HCT116 (cell line): ENCODE results near the gene GALR2. TPM values are rescaled to one million over a fixed set of nuclear protein-coding genes. Genes with fewer than 3 reads are reported as not detected.

Experiments used
- ATAC-seq: fragments of 200-7000 bp; cut with Tn5 transposase; 2 replicates; pipeline ENCODE4 v1.9.1; 2020; ENCODE audit warnings: mild to moderate bottlenecking, moderate library complexity
- BruUV-seq: library from RNA; stranded (reverse); fragments of 400-500 nt; replicated peaks from 2 replicates; lab custom pipeline; 2021; lab: Mats Ljungman, UMichigan
- CTCF ChIA-PET: fragments of 300-600 bp; sonication (Branson Sonifier 250); formaldehyde crosslinking; loops from one replicate; lab custom pipeline; 2021; ENCODE audit warnings: antibody characterized with exemption; lab: Charles Lee
- POLR2A ChIA-PET: fragments of 300-600, 350-600 bp; sonication (Branson Sonifier 250); formaldehyde crosslinking; loops from one replicate; lab custom pipeline; 2021; ENCODE audit warnings: antibody characterized with exemption; lab: Charles Lee
- RAD21 ChIA-PET, 2 experiments: fragments of 300-600 bp; sonication (Branson Sonifier 250); formaldehyde crosslinking; loops; one replicate each; lab custom pipeline; 2023; ENCODE audit warnings: low total read pairs in 2 of 2; ENCODE audit not compliant: uncharacterized antibody in 2 of 2, unreplicated experiment in 2 of 2, low non-redundant PET in 1 of 2; lab: Charles Lee
- DNase-seq: peaks from one replicate; pipeline ENCODE4 v3.0.0-alpha.2; 2010; ENCODE audit warnings: low read depth, low spot score
- H2AFZ ChIP-seq: fragments of 200-600 bp; shearing (Covaris generic), sonication (generic); 2 replicates; pipeline ENCODE4 v1.6.1; 2017; ENCODE audit warnings: low read depth, mixed run types, mixed read lengths, antibody characterized with exemption, low read length; ENCODE audit not compliant: poor library complexity, severe bottlenecking
- H3K27ac ChIP-seq: 2 replicates; pipeline ENCODE4 v1.5.1; 2012; ENCODE audit warnings: low read depth, low read length
- H3K27me3 ChIP-seq: fragments of 200-600 bp; sonication (generic); 2 replicates; pipeline ENCODE4 v1.6.1; 2016; ENCODE audit warnings: mixed run types, low read length, mixed read lengths; ENCODE audit not compliant: insufficient read depth
- H3K36me3 ChIP-seq, 2 experiments: fragments of 200-500 bp in 1 of 2; fragments of 200-600 bp in 1 of 2; sonication (Bioruptor generic) in 1 of 2; sonication (generic) in 1 of 2; 2 replicates each; pipeline versions ENCODE4 v1.5.1 to v1.6.1; 2014 to 2016; ENCODE audit warnings: low read length in 2 of 2, inconsistent platforms in 1 of 2, mixed read lengths in 1 of 2, mixed run types in 1 of 2; ENCODE audit not compliant: insufficient read depth in 2 of 2, control insufficient read depth in 1 of 2
- H3K4me1 ChIP-seq, 2 experiments: fragments of 200-600 bp in 1 of 2; sonication (generic) in 1 of 2; 2 replicates each; pipeline versions ENCODE4 v1.5.1 to v1.6.1; 2012 to 2017; ENCODE audit warnings: low read length in 2 of 2, inconsistent platforms in 1 of 2, mild to moderate bottlenecking in 1 of 2, mixed read lengths in 1 of 2, mixed run types in 1 of 2, moderate library complexity in 1 of 2; ENCODE audit not compliant: insufficient read depth in 2 of 2, control insufficient read depth in 1 of 2
- H3K4me2 ChIP-seq: fragments of 200-600 bp; sonication (generic); 2 replicates; pipeline ENCODE4 v1.6.1; 2017; ENCODE audit warnings: mixed run types, low read length, mixed read lengths
- H3K4me3 ChIP-seq, 2 experiments: fragments of 200-600 bp in 1 of 2; sonication (generic) in 1 of 2; replicated peaks in 1 of 2; 2 replicates each; pipeline ENCODE4 v1.5.1; 2011 to 2016; ENCODE audit warnings: low read length in 2 of 2, control low read depth in 1 of 2, low read depth in 1 of 2, mild to moderate bottlenecking in 1 of 2, mixed read lengths in 1 of 2, mixed run types in 1 of 2
- H3K79me2 ChIP-seq: fragments of 200-600 bp; sonication (generic); 2 replicates; pipeline ENCODE4 v1.6.1; 2017; ENCODE audit warnings: mild to moderate bottlenecking, mixed run types, low read length, moderate library complexity, mixed read lengths; ENCODE audit not compliant: insufficient read depth
- H3K9ac ChIP-seq: fragments of 200-600 bp; sonication (generic); 2 replicates; pipeline ENCODE4 v1.6.1; 2016; ENCODE audit warnings: low read length, mixed read lengths
- H3K9me2 ChIP-seq: fragments of 200-600 bp; sonication (generic), shearing (Covaris generic); 2 replicates; pipeline ENCODE4 v1.6.1; 2017; ENCODE audit warnings: mixed run types, mild to moderate bottlenecking, moderate library complexity; ENCODE audit not compliant: insufficient read depth
- H3K9me3 ChIP-seq, 2 experiments: fragments of 200-500 bp in 1 of 2; fragments of 200-600 bp in 1 of 2; sonication (Bioruptor generic) in 1 of 2; sonication (generic) in 1 of 2; 2 replicates each; pipeline ENCODE4 v1.6.1; 2014 to 2017; ENCODE audit warnings: low read length in 2 of 2, mixed read lengths in 2 of 2, inconsistent platforms in 1 of 2, low read depth in 1 of 2, mild to moderate bottlenecking in 1 of 2, mixed run types in 1 of 2, moderate library complexity in 1 of 2; ENCODE audit not compliant: control insufficient read depth in 1 of 2, insufficient read depth in 1 of 2
- H4K20me1 ChIP-seq: fragments of 200-600 bp; sonication (generic), shearing (Covaris generic); 2 replicates; pipeline ENCODE4 v1.6.1; 2017; ENCODE audit warnings: mixed run types, mild to moderate bottlenecking, moderate library complexity; ENCODE audit not compliant: insufficient read depth
- CEBPB ChIP-seq: IDR thresholded peaks from 2 replicates; pipeline ENCODE4 v1.6.1; 2012; ENCODE audit warnings: low read depth
- EGR1 ChIP-seq: IDR thresholded peaks from 2 replicates; pipeline ENCODE4 v1.6.1; 2012; ENCODE audit warnings: low read depth
- EZH2 ChIP-seq: fragments of 200-600 bp; sonication (generic); IDR thresholded peaks from 2 replicates; pipeline ENCODE4 v1.6.1; 2017; ENCODE audit warnings: antibody characterized with exemption, mixed run types
- EZH2phosphoT487 ChIP-seq: fragments of 200-600 bp; IDR thresholded peaks from 2 replicates; pipeline ENCODE4 v1.6.1; 2018; ENCODE audit warnings: antibody characterized with exemption, borderline replicate concordance
- JUND ChIP-seq: IDR thresholded peaks from 2 replicates; pipeline ENCODE4 v1.6.1; 2012
- SP1 ChIP-seq: IDR thresholded peaks from 2 replicates; pipeline ENCODE4 v1.6.1; 2012; ENCODE audit warnings: low read depth
- SRF ChIP-seq: IDR thresholded peaks from 2 replicates; pipeline ENCODE4 v1.6.1; 2012; ENCODE audit warnings: low read depth
- YY1 ChIP-seq: IDR thresholded peaks from 2 replicates; pipeline ENCODE4 v1.6.1; 2011; ENCODE audit warnings: low read length, low read depth, moderate library complexity, mild to moderate bottlenecking; ENCODE audit not compliant: insufficient replicate concordance; ENCODE audit errors: extremely low read depth
- ZNF274 ChIP-seq: fragments of 200-500 bp; sonication (Bioruptor generic); IDR thresholded peaks from 2 replicates; pipeline ENCODE4 v1.6.1; 2014; ENCODE audit warnings: mild to moderate bottlenecking, low read depth, low read length, inconsistent platforms
- intact Hi-C: fragments of 100-400 bp; cut with micrococcal nuclease; formaldehyde crosslinking; loops from 2 replicates; pipeline ENCODE4 v1.10.0; 2022
- total RNA-seq: library from RNA; stranded (reverse); gene quantifications from one replicate; pipeline ENCODE4 v1.2.1, GENCODE V29; 2021; ENCODE audit not compliant: unreplicated experiment
- TF ChIP-seq, protein P1 (sequence below): IDR thresholded peaks from 2 replicates; pipeline ENCODE4 v1.6.1; 2012; ENCODE audit warnings: low read depth
- TF ChIP-seq, protein P2 (sequence below): IDR thresholded peaks from 2 replicates; pipeline ENCODE4 v1.6.1; 2011; ENCODE audit warnings: mild to moderate bottlenecking, low read length, moderate library complexity; ENCODE audit not compliant: insufficient replicate concordance; ENCODE audit errors: extremely low read depth
- TF ChIP-seq, protein P3 (sequence below): IDR thresholded peaks from 2 replicates; pipeline ENCODE4 v1.6.1; 2012

Gene GALR2
- total RNA-seq, 1 experiment from 2014 or later: 0.27 TPM

DNA sequence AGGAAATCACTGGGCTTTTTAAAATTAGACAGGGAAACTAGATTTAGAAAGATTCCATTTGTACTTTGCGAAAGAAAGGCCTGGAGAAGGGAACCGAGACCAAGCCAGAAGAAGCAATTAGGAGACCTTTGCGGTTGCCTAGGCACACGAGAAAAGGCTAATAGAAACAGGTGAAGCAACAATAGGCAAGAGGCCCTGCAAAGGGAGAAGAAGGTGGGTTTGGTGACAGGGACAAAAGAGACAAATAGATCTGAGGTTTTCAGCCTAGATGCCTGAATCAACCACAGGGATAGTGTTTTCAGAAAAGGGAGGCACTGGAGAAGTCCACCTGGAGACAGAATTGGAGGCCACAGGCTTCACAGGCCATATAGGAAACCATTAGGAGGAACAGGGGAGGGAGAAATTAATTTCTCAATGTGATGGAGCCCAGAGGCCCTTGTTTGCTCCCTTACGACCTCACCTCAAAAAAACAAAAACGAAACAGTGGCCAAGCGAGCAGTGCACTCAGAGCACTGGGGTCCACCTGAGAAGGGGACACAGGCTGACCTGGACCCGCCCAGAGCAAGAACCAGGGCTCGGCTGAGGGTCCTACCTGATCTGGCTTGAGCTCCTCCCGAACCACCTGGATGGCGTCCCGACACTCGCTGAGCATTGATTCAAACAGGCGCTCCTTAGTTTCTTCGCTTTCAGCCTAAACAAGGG lies 24.6 kb upstream of the GALR2 start:
- Histone ChIP-seq H3K4me1 (peaks cover 36 to 37% of the 10 kb centered on the region in 2 experiments), H3K79me2 (peaks cover 38% of the 10 kb centered on the region)

More for the DNA sequence above, 24.6 kb upstream of the GALR2 start:
- no peak overlapping the region for H2AFZ ChIP-seq
- no peak for DNase-seq
- no peak overlapping the region for H3K9ac ChIP-seq
- peaks cover 58 to 70% of the 10 kb centered on the region in 2 experiments for H3K36me3 ChIP-seq
- no TSS peak for BruUV-seq
- CTCF ChIA-PET: no interaction called here
- H3K27ac ChIP-seq: no peak overlapping the region
- intact Hi-C loops: no loop called here
- RAD21 ChIA-PET: no interaction called here
- no peaks in the 10 kb centered on the region for H4K20me1 ChIP-seq
- TF ChIP-seq, protein P1, sequence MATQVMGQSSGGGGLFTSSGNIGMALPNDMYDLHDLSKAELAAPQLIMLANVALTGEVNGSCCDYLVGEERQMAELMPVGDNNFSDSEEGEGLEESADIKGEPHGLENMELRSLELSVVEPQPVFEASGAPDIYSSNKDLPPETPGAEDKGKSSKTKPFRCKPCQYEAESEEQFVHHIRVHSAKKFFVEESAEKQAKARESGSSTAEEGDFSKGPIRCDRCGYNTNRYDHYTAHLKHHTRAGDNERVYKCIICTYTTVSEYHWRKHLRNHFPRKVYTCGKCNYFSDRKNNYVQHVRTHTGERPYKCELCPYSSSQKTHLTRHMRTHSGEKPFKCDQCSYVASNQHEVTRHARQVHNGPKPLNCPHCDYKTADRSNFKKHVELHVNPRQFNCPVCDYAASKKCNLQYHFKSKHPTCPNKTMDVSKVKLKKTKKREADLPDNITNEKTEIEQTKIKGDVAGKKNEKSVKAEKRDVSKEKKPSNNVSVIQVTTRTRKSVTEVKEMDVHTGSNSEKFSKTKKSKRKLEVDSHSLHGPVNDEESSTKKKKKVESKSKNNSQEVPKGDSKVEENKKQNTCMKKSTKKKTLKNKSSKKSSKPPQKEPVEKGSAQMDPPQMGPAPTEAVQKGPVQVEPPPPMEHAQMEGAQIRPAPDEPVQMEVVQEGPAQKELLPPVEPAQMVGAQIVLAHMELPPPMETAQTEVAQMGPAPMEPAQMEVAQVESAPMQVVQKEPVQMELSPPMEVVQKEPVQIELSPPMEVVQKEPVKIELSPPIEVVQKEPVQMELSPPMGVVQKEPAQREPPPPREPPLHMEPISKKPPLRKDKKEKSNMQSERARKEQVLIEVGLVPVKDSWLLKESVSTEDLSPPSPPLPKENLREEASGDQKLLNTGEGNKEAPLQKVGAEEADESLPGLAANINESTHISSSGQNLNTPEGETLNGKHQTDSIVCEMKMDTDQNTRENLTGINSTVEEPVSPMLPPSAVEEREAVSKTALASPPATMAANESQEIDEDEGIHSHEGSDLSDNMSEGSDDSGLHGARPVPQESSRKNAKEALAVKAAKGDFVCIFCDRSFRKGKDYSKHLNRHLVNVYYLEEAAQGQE: no peak
- TF ChIP-seq EZH2: no peak
- TF ChIP-seq SP1: no peak
- TF ChIP-seq SRF: no peak
- no peak for TF ChIP-seq JUND
- TF ChIP-seq YY1: no peak
- TF ChIP-seq, protein P2, sequence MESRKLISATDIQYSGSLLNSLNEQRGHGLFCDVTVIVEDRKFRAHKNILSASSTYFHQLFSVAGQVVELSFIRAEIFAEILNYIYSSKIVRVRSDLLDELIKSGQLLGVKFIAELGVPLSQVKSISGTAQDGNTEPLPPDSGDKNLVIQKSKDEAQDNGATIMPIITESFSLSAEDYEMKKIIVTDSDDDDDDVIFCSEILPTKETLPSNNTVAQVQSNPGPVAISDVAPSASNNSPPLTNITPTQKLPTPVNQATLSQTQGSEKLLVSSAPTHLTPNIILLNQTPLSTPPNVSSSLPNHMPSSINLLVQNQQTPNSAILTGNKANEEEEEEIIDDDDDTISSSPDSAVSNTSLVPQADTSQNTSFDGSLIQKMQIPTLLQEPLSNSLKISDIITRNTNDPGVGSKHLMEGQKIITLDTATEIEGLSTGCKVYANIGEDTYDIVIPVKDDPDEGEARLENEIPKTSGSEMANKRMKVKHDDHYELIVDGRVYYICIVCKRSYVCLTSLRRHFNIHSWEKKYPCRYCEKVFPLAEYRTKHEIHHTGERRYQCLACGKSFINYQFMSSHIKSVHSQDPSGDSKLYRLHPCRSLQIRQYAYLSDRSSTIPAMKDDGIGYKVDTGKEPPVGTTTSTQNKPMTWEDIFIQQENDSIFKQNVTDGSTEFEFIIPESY: no peak
- TF ChIP-seq, protein P3, sequence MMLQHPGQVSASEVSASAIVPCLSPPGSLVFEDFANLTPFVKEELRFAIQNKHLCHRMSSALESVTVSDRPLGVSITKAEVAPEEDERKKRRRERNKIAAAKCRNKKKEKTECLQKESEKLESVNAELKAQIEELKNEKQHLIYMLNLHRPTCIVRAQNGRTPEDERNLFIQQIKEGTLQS: no peak
- no peak for TF ChIP-seq CEBPB
- no peak for TF ChIP-seq ZNF274
- no peak for TF ChIP-seq EGR1
- TF ChIP-seq EZH2phosphoT487: no peak
- no peaks in the 10 kb centered on the region for H3K9me3 ChIP-seq
- no peak overlapping the region for H3K4me2 ChIP-seq
- no peaks in the 10 kb centered on the region for H3K9me2 ChIP-seq
- H3K4me3 ChIP-seq: no peak overlapping the region
- no peak for ATAC-seq
- POLR2A ChIA-PET: no interaction called here
- H3K27me3 ChIP-seq: no peaks in the 10 kb centered on the region
